Liver (tissue), 9 donors: ENCODE results near the gene CABLES1. TPM values are rescaled to one million over a fixed set of nuclear protein-coding genes. Genes with fewer than 3 reads are reported as not detected.

ENCODE experiments used
- DNase-seq: peaks from one replicate; pipeline ENCODE4 v3.0.0-alpha.2; 2017; ENCODE audit warnings: low spot score
- H3K27ac ChIP-seq, 2 donors: one replicate each; pipeline ENCODE4 v1.7.0; 2013; ENCODE audit warnings: inconsistent platforms in 2 of 2, low read length in 2 of 2, control low read depth in 1 of 2, low read depth in 1 of 2, mild to moderate bottlenecking in 1 of 2
- H3K27me3 ChIP-seq, 4 donors: one replicate each; pipeline versions ENCODE4 v1.6.1 to v1.7.0; 2013; ENCODE audit warnings: low read length in 3 of 4, inconsistent platforms in 1 of 4, mild to moderate bottlenecking in 1 of 4, moderate library complexity in 1 of 4; ENCODE audit not compliant: control insufficient read depth in 4 of 4, insufficient read depth in 4 of 4
- H3K36me3 ChIP-seq, 4 donors: one replicate each; pipeline versions ENCODE4 v1.6.1 to v1.7.0; 2013; ENCODE audit warnings: low read length in 3 of 4, mild to moderate bottlenecking in 3 of 4, low read depth in 1 of 4, moderate library complexity in 1 of 4; ENCODE audit not compliant: control insufficient read depth in 4 of 4, insufficient read depth in 3 of 4
- H3K4me1 ChIP-seq, 4 donors: one replicate each; pipeline versions ENCODE4 v1.6.1 to v1.7.0; 2013; ENCODE audit warnings: low read length in 3 of 4, mild to moderate bottlenecking in 3 of 4, moderate library complexity in 1 of 4; ENCODE audit not compliant: control insufficient read depth in 4 of 4, insufficient read depth in 4 of 4
- H3K4me3 ChIP-seq, 3 donors: one replicate each; pipeline versions ENCODE4 v1.6.1 to v1.7.0; 2013; ENCODE audit warnings: low read length in 3 of 3, control low read depth in 1 of 3, low read depth in 1 of 3, mild to moderate bottlenecking in 1 of 3
- H3K9ac ChIP-seq, 2 donors: one replicate each; pipeline ENCODE4 v1.7.0; 2013; ENCODE audit warnings: low read length in 2 of 2, mild to moderate bottlenecking in 2 of 2, moderate library complexity in 2 of 2, control low read depth in 1 of 2, low read depth in 1 of 2
- H3K9me3 ChIP-seq, 4 donors: one replicate each; pipeline versions ENCODE4 v1.6.1 to v1.7.0; 2013; ENCODE audit warnings: low read length in 3 of 4; ENCODE audit not compliant: control insufficient read depth in 4 of 4
- CTCF ChIP-seq: fragments of 150-350 bp; IDR thresholded peaks from 2 replicates; pipeline ENCODE4 v1.5.1; 2017; ENCODE audit warnings: improper control_type of control experiment, low read depth, low read length; ENCODE audit not compliant: missing input control
- EGR1 ChIP-seq, 2 donors: IDR thresholded peaks; 2 replicates each; pipeline ENCODE4 v1.6.1; 2016 to 2018; ENCODE audit warnings: antibody characterized with exemption in 2 of 2, low read depth in 2 of 2
- FOXA1 ChIP-seq: IDR thresholded peaks from 2 replicates; pipeline ENCODE4 v1.6.1; 2016; ENCODE audit warnings: antibody characterized with exemption
- HNF4A ChIP-seq, 2 donors: conservative IDR thresholded peaks; 2 replicates each; pipeline ENCODE4 v1.6.1; 2016; ENCODE audit warnings: antibody characterized with exemption in 2 of 2, mild to moderate bottlenecking in 2 of 2
- HNF4G ChIP-seq: IDR thresholded peaks from 2 replicates; pipeline ENCODE4 v1.6.1; 2016; ENCODE audit warnings: antibody characterized with exemption
- JUND ChIP-seq, 2 donors: IDR thresholded peaks; 2 replicates each; pipeline ENCODE4 v1.6.1; 2016; ENCODE audit warnings: antibody characterized with exemption in 2 of 2
- MAX ChIP-seq: IDR thresholded peaks from 2 replicates; pipeline ENCODE4 v1.6.1; 2016; ENCODE audit warnings: antibody characterized with exemption
- NR2F2 ChIP-seq: IDR thresholded peaks from 2 replicates; pipeline ENCODE4 v1.6.1; 2016; ENCODE audit warnings: antibody characterized with exemption
- RAD21 ChIP-seq, 2 donors: IDR thresholded peaks; 2 replicates each; pipeline ENCODE4 v1.6.1; 2016; ENCODE audit warnings: antibody characterized with exemption in 2 of 2, mild to moderate bottlenecking in 2 of 2
- REST ChIP-seq: IDR thresholded peaks from 2 replicates; pipeline ENCODE4 v1.6.1; 2016; ENCODE audit warnings: antibody characterized with exemption, mild to moderate bottlenecking
- SP1 ChIP-seq: IDR thresholded peaks from 2 replicates; pipeline ENCODE4 v1.6.1; 2018; ENCODE audit warnings: antibody characterized with exemption, mild to moderate bottlenecking
- TAF1 ChIP-seq: conservative IDR thresholded peaks from 2 replicates; pipeline ENCODE4 v1.6.1; 2016; ENCODE audit warnings: antibody characterized with exemption, mild to moderate bottlenecking
- YY1 ChIP-seq: IDR thresholded peaks from 2 replicates; pipeline ENCODE4 v1.6.1; 2016; ENCODE audit warnings: antibody characterized with exemption, mild to moderate bottlenecking
- WGBS: extraction: QIAGEN DNeasy Blood & Tissue Kit; methylation state at CpG from one replicate; pipeline ENCODE4 v1.1.7; 2013; 5-methylcytosine and 5-hydroxymethylcytosine counted together
- polyA plus RNA-seq, 2 donors: library from polyadenylated mRNA; stranded (reverse) in 1 of 2; unstranded in 1 of 2; fragments of 200-250 nt in 1 of 2; fragments of >200 nt in 1 of 2; fragmentation: Nextera tagmentation in 1 of 2; extraction: Ambion mirVana in 1 of 2; gene quantifications; one replicate each; pipeline versions ENCODE4 v1.2.1 to v1.2.3, GENCODE V29; 2013 to 2015
- total RNA-seq, 2 donors: library from RNA; depleted of rRNA; stranded (reverse); fragments of >200 nt; gene quantifications; one replicate each; pipeline ENCODE4 v1.2.3, GENCODE V29; 2014
- TF ChIP-seq, protein P1 (sequence below): IDR thresholded peaks from 2 replicates; pipeline ENCODE4 v1.6.1; 2016; ENCODE audit warnings: antibody characterized with exemption
- TF ChIP-seq, protein P2 (sequence below): IDR thresholded peaks from 2 replicates; pipeline ENCODE4 v1.6.1; 2016; ENCODE audit warnings: antibody characterized with exemption
- donor health status: healthy.
- donor health status: healthy.
- donor health status: healthy.
- donor health status: healthy.
- donor health status: healthy.

Gene CABLES1
- total and polyA plus RNA-seq, 4 donors: 3.3 to 8.9 (median 4.5) TPM

GRCh38 chr18:23270986-23271680 is 135.8 kb downstream of the CABLES1 start:
- Histone ChIP-seq H3K27ac (no peak overlapping the region), H3K9me3 (peaks cover 0 to 4% (median under 1%) of the 10 kb centered on the region in 4 donors), H3K9ac (no peak overlapping the region), H3K27me3 (no peaks in the 10 kb centered on the region), H3K36me3 (no peaks in the 10 kb centered on the region), H3K4me3 (no peak overlapping the region), H3K4me1 (no peaks in the 10 kb centered on the region)
- TF ChIP-seq YY1: no peak
- no peak for TF ChIP-seq FOXA1
- no peak for TF ChIP-seq HNF4G
- no peak for TF ChIP-seq JUND (IDR thresholded peaks at IDR 0.05)
- no peak for TF ChIP-seq EGR1 (IDR thresholded peaks at IDR 0.05; ENCODE audit: low read depth in 2 of 2)
- TF ChIP-seq CTCF: no peak
- no peak for TF ChIP-seq HNF4A (conservative IDR thresholded peaks at IDR 0.05)
- no peak for TF ChIP-seq TAF1
- no peak for TF ChIP-seq NR2F2
- TF ChIP-seq, protein P1, sequence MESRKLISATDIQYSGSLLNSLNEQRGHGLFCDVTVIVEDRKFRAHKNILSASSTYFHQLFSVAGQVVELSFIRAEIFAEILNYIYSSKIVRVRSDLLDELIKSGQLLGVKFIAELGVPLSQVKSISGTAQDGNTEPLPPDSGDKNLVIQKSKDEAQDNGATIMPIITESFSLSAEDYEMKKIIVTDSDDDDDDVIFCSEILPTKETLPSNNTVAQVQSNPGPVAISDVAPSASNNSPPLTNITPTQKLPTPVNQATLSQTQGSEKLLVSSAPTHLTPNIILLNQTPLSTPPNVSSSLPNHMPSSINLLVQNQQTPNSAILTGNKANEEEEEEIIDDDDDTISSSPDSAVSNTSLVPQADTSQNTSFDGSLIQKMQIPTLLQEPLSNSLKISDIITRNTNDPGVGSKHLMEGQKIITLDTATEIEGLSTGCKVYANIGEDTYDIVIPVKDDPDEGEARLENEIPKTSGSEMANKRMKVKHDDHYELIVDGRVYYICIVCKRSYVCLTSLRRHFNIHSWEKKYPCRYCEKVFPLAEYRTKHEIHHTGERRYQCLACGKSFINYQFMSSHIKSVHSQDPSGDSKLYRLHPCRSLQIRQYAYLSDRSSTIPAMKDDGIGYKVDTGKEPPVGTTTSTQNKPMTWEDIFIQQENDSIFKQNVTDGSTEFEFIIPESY: no peak
- no peak for TF ChIP-seq REST
- no peak for TF ChIP-seq RAD21 (IDR thresholded peaks at IDR 0.05)
- no peak for DNase-seq
- 95% methylated on average over 4 of the region's 4 CpGs for WGBS

DNA sequence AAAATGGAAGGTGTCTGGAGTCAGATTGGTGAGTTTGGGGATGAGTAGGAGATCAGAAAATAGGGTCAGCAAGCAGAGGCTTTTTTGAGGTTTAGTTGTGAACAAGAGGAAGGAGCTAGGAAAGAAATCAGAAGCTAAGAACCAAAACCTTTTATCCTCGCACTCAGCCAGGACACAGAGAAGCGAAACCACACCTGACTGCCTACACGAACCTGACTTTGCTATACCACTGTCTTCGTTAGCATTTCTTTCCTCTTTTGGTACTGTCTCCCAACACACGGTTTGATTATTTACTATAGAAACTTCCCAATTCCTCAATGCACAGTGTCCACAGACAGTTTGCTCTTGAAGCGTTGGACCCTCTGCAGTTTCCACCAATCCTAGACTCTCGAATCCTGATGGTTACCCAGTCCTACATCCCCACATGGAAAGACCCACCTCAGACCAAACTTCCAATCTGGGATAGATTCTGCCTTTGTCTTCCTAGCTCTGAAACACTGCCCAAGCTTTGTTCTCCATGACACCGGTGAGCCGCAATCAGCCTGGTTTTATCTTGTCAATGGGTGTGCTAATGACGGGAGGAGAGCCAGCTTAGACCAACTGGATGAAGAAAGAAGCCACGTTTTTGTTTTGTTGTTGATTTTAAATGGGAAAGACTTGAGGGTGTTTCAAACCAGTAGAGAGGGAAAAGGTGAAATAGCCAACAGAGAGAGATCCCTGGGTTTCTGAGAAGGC is 137.4 kb downstream of the CABLES1 start:
- no peak overlapping the region for H3K4me3 ChIP-seq
- no peak for DNase-seq
- no peak overlapping the region for H3K27ac ChIP-seq
- 86% methylated on average over 11 of the region's 11 CpGs for WGBS
- TF ChIP-seq RAD21 (IDR thresholded peaks at IDR 0.05): no peak
- no peak for TF ChIP-seq CTCF
- no peak for TF ChIP-seq FOXA1
- no peak for TF ChIP-seq MAX
- TF ChIP-seq, protein P2, sequence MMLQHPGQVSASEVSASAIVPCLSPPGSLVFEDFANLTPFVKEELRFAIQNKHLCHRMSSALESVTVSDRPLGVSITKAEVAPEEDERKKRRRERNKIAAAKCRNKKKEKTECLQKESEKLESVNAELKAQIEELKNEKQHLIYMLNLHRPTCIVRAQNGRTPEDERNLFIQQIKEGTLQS: no peak
- TF ChIP-seq NR2F2: no peak
- TF ChIP-seq TAF1: no peak
- TF ChIP-seq JUND (IDR thresholded peaks at IDR 0.05): no peak
- no peak for TF ChIP-seq REST
- TF ChIP-seq HNF4G: no peak
- no peak for TF ChIP-seq YY1
- no peak for TF ChIP-seq HNF4A (conservative IDR thresholded peaks at IDR 0.05)
- no peak for TF ChIP-seq SP1
- no peaks in the 10 kb centered on the region for H3K27me3 ChIP-seq
- peaks cover 0 to 4% (median under 1%) of the 10 kb centered on the region in 4 donors for H3K9me3 ChIP-seq
- H3K4me1 ChIP-seq: no peaks in the 10 kb centered on the region
- no peaks in the 10 kb centered on the region for H3K36me3 ChIP-seq
- no peak overlapping the region for H3K9ac ChIP-seq
